Body of pancreas (tissue), 4 donors: ENCODE data around the gene YARS1. TPM values are rescaled to one million over a fixed set of nuclear protein-coding genes. Genes with fewer than 3 reads are reported as not detected.

ENCODE experiments used
- ATAC-seq: fragments of 150-250 bp; one replicate; pipeline ENCODE4 v1.9.1; 2016
- DNase-seq, 4 donors: peaks; one replicate each; pipeline ENCODE4 v3.0.0-alpha.2; 2019
- H3K27ac ChIP-seq, 4 donors: fragments of 200-600 bp; sonication (generic); 1 replicate in 3 of 4; 2 replicates in 1 of 4; pipeline versions ENCODE4 v1.5.1 to v1.6.1; 2016 to 2019; ENCODE audit warnings: mild to moderate bottlenecking in 1 of 4, mixed read lengths in 1 of 4, moderate library complexity in 1 of 4
- H3K27me3 ChIP-seq, 2 donors: fragments of 200-600 bp; sonication (generic); one replicate each; pipeline ENCODE4 v1.6.0; 2016; ENCODE audit warnings: mild to moderate bottlenecking in 1 of 2
- H3K36me3 ChIP-seq, 2 donors: fragments of 200-600 bp; sonication (generic); replicated peaks in 1 of 2; 2 replicates each; pipeline ENCODE4 v1.5.1; 2016; ENCODE audit warnings: low read depth in 2 of 2; ENCODE audit not compliant: insufficient read depth in 1 of 2
- H3K4me1 ChIP-seq: fragments of 200-600 bp; sonication (generic); one replicate; pipeline ENCODE4 v1.6.0; 2016
- H3K4me3 ChIP-seq, 2 donors: fragments of 200-600 bp; sonication (generic); 1 replicate in 1 of 2; 2 replicates in 1 of 2; pipeline ENCODE4 v1.5.1; 2016 to 2019
- H3K9me3 ChIP-seq, 3 donors: fragments of 200-600 bp; sonication (generic); 1 replicate in 2 of 3; 2 replicates in 1 of 3; pipeline ENCODE4 v1.5.1; 2016
- POLR2A ChIP-seq, 3 donors: fragments of 450-650 bp; IDR thresholded peaks; one replicate each; pipeline ENCODE4 v1.6.1; 2016; ENCODE audit warnings: antibody characterized with exemption in 3 of 3, mild to moderate bottlenecking in 2 of 3
- WGBS, 2 donors: methylation state at CpG; one replicate each; pipeline ENCODE4 v1.1.5; 2017; 5-methylcytosine and 5-hydroxymethylcytosine counted together
- intact Hi-C: fragments of 100-400 bp; cut with DNase I; formaldehyde crosslinking; loops from one replicate; pipeline ENCODE4 v1.15.1; 2023
- total RNA-seq, 2 donors: library from RNA; depleted of rRNA; stranded (reverse); fragments of >200 nt; gene quantifications; one replicate each; pipeline ENCODE4 v1.1.0, GENCODE V29; 2016
- TF ChIP-seq, protein P1 (sequence below), 7 experiments: fragments of 450-650 bp in 4 of 7; fragments of 200-600 bp in 3 of 7; sonication (generic) in 3 of 7; IDR thresholded peaks; one replicate each; pipeline ENCODE4 v1.5.1; 2016 to 2019; ENCODE audit warnings: antibody characterized with exemption in 7 of 7

Gene YARS1
- total RNA-seq, 2 donors from 2014 or later = 40.2 to 76.8 TPM

DNA sequence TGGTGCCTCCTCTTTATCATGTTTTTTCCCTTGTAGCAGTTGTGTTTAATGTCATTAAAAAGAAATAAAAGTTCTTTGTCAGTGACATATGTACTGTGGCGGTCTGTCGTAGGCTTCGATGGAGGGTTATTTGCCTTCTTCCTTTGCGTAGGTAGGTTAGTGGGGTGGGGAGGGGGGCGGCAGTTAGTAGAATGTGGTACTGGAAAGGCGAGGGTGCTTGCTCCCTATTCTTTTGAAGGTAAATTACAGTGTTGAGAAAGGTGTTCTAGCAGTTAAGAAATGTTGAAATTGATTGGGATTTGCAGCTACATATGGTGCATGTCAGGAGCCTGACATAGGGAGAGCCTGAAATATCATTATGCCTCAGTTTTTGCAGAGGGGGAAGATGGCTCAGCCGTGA lies 41.6 kb upstream of the YARS1 start:
- DNase-seq (no peak), ATAC-seq (no peak)
- Histone ChIP-seq H3K27ac (no peak overlapping the region), H3K4me1 (no peaks in the 10 kb centered on the region), H3K9me3 (no peaks in the 10 kb centered on the region), H3K27me3 (no peaks in the 10 kb centered on the region), H3K4me3 (no peak overlapping the region), H3K36me3 (peaks cover 0 to 4% of the 10 kb centered on the region in 2 donors)
- intact Hi-C loops = no loop called here
- no peak for TF ChIP-seq POLR2A (IDR thresholded peaks at IDR 0.05)
- TF ChIP-seq, protein P1, sequence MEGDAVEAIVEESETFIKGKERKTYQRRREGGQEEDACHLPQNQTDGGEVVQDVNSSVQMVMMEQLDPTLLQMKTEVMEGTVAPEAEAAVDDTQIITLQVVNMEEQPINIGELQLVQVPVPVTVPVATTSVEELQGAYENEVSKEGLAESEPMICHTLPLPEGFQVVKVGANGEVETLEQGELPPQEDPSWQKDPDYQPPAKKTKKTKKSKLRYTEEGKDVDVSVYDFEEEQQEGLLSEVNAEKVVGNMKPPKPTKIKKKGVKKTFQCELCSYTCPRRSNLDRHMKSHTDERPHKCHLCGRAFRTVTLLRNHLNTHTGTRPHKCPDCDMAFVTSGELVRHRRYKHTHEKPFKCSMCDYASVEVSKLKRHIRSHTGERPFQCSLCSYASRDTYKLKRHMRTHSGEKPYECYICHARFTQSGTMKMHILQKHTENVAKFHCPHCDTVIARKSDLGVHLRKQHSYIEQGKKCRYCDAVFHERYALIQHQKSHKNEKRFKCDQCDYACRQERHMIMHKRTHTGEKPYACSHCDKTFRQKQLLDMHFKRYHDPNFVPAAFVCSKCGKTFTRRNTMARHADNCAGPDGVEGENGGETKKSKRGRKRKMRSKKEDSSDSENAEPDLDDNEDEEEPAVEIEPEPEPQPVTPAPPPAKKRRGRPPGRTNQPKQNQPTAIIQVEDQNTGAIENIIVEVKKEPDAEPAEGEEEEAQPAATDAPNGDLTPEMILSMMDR (IDR thresholded peaks at IDR 0.05) = no peak
- 93% methylated on average over 7 of the region's 7 CpGs for WGBS, 2 donors

- TF ChIP-seq, protein P1 (IDR thresholded peaks at IDR 0.05) = no peak
- no peak for TF ChIP-seq POLR2A (IDR thresholded peaks at IDR 0.05)
- peaks cover 0 to 4% of the 10 kb centered on the region in 2 donors for H3K36me3 ChIP-seq
- no peak overlapping the region for H3K27ac ChIP-seq
- DNase-seq (no peak), ATAC-seq (no peak)
- no peaks in the 10 kb centered on the region for H3K27me3 ChIP-seq
- no peaks in the 10 kb centered on the region for H3K4me1 ChIP-seq
- intact Hi-C loops = no loop called here
- 96 to 98% methylated on average over 2 of the region's 2 CpGs for WGBS, 2 donors
- H3K4me3 ChIP-seq = no peak overlapping the region
- no peaks in the 10 kb centered on the region for H3K9me3 ChIP-seq
Measured at GRCh38 chr1:32858136-32858535, 41.0 kb upstream of the YARS1 start.

DNA sequence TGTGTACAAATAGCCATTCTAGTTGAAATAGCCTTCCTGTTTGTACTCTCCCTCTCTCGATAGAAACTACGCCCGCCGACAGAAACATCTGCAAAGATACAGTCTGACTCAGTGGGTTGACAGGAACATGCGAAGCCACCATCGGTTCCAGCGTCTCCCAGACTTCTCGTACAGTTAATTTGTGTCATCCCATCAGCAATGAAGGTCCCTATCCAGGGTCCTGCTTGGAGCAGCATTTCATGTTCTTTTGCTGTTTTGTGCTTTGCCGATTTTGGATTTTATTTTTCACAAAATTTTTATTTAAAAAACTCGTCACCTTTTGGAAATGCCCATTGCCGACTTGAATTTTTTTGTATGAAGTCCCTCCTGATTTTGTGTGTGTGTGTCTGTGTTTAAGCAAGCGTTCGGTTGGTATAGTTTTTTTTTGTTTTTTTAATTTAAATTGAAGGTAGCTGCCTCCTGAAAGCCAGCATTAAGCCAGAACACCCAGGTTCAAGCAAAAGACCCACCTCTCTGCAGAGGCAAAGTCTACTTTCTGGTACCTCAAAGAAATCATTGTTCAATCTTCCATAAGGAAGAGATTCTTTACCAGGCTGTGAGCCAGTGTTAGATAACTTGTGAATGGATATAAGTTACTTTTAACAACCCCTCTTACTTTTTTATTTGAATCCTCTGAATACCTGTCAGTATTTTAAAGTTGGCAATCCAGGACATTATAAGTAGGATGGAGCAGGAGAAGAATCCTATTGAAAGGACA lies 38.9 kb upstream of the YARS1 start:
- peaks cover 0 to 2% of the 10 kb centered on the region in 2 donors for H3K36me3 ChIP-seq
- no peak for DNase-seq
- intact Hi-C loops = no loop called here
- no peaks in the 10 kb centered on the region for H3K4me1 ChIP-seq
- WGBS, 2 donors = 87 to 97% methylated on average over 13 of the region's 13 CpGs
- no peak overlapping the region for H3K4me3 ChIP-seq
- no peak overlapping the region for H3K27ac ChIP-seq
- no peak for TF ChIP-seq POLR2A (IDR thresholded peaks at IDR 0.05)
- TF ChIP-seq, protein P1 (IDR thresholded peaks at IDR 0.05) = no peak
- H3K9me3 ChIP-seq = no peaks in the 10 kb centered on the region
- ATAC-seq = no peak
- no peaks in the 10 kb centered on the region for H3K27me3 ChIP-seq

- WGBS, 2 donors = 41 to 43% methylated on average over 2 of the region's 2 CpGs
- no peak overlapping the region for H3K27ac ChIP-seq
- DNase-seq = no peak
- intact Hi-C loops = no loop called here
- no peaks in the 10 kb centered on the region for H3K27me3 ChIP-seq
- no peaks in the 10 kb centered on the region for H3K36me3 ChIP-seq
- no peak for TF ChIP-seq POLR2A (IDR thresholded peaks at IDR 0.05)
- TF ChIP-seq, protein P1 (IDR thresholded peaks at IDR 0.05) = no peak
- H3K9me3 ChIP-seq = no peaks in the 10 kb centered on the region
- no peaks in the 10 kb centered on the region for H3K4me1 ChIP-seq
- ATAC-seq = no peak
- no peak overlapping the region for H3K4me3 ChIP-seq
Measured at GRCh38 chr1:32848354-32849063, 31.4 kb upstream of the YARS1 start.
